Activated naive CD4-positive, alpha-beta T cell treated with anti-CD3 and anti-CD28 coated beads, Interleukin-2, amount 50 U/mL, for 72 hours (primary cell): ENCODE data around the gene NLRP1. TPM values are rescaled to one million over a fixed set of nuclear protein-coding genes. Genes with fewer than 3 reads are reported as not detected.

Source experiments
- ATAC-seq, 2 donors: fragments of 150-1000 bp; cut with Tn5 transposase; 2 replicates each; pipeline ENCODE4 v1.10.0; 2021; ENCODE audit warnings: mild to moderate bottlenecking in 2 of 2, moderate library complexity in 2 of 2
- DNase-seq, 2 donors: peaks; one replicate each; pipeline ENCODE4 v3.0.0; 2021 to 2022; ENCODE audit warnings: low spot score in 2 of 2
- H3K27ac Mint-ChIP-seq, 2 donors: one replicate each; pipeline ENCODE4 v1.8.0; 2022; ENCODE audit warnings: mild to moderate bottlenecking in 2 of 2, mixed read lengths in 2 of 2
- H3K36me3 Mint-ChIP-seq, 2 donors: one replicate each; pipeline ENCODE4 v1.8.0; 2022; ENCODE audit warnings: mixed read lengths in 2 of 2
- H3K9me3 Mint-ChIP-seq, 2 donors: one replicate each; pipeline ENCODE4 v1.8.0; 2022; ENCODE audit warnings: mixed read lengths in 2 of 2
- total RNA-seq, 2 donors: library from RNA; stranded (reverse); gene quantifications; one replicate each; pipeline ENCODE4 v1.2.3, GENCODE V29; 2022

Gene NLRP1
- total RNA-seq, 2 donors from 2014 or later, result 47.0 to 55.1 TPM

- Mint-ChIP-seq H3K27ac (no peak overlapping the region), H3K36me3 (no peaks in the 10 kb centered on the region), H3K9me3 (no peaks in the 10 kb centered on the region)
- DNase-seq (no peak), ATAC-seq (no peak)
Observed at GRCh38 chr17:5539286-5539685, 45.0 kb downstream of the NLRP1 start.

- no peak for ATAC-seq
- Mint-ChIP-seq H3K36me3 (no peaks in the 10 kb centered on the region), H3K9me3 (no peaks in the 10 kb centered on the region), H3K27ac (peak overlapping the region; percentile 46 to 79)
- no peak for DNase-seq
Observed at GRCh38 chr17:5536866-5537650, 47.3 kb downstream of the NLRP1 start.

- no peak for DNase-seq
- ATAC-seq, result no peak
- Mint-ChIP-seq H3K36me3 (no peaks in the 10 kb centered on the region), H3K9me3 (no peaks in the 10 kb centered on the region), H3K27ac (peak overlapping the region in 1 of 2 donors; percentile 47)
Observed at GRCh38 chr17:5535436-5535835, 48.9 kb downstream of the NLRP1 start.

GRCh38 chr17:5533486-5534315, 50.6 kb downstream of the NLRP1 start:
- Mint-ChIP-seq H3K9me3 (no peaks in the 10 kb centered on the region), H3K36me3 (no peaks in the 10 kb centered on the region), H3K27ac (peak overlapping the region in 1 of 2 donors; percentile 62)
- ATAC-seq, result no peak
- no peak for DNase-seq

GRCh38 chr17:5532581-5532980, 51.7 kb downstream of the NLRP1 start:
- no peaks in the 10 kb centered on the region for H3K9me3 Mint-ChIP-seq
- ATAC-seq, result no peak
- no peak for DNase-seq
- H3K36me3 Mint-ChIP-seq, result no peaks in the 10 kb centered on the region
- peak overlapping the region; percentile 51 to 62 for H3K27ac Mint-ChIP-seq

- ATAC-seq (no peak), DNase-seq (no peak)
- Mint-ChIP-seq H3K27ac (peak overlapping the region in 1 of 2 donors; percentile 58), H3K36me3 (no peaks in the 10 kb centered on the region), H3K9me3 (no peaks in the 10 kb centered on the region)
Observed at GRCh38 chr17:5531085-5531418, 53.3 kb downstream of the NLRP1 start.

GRCh38 chr17:5530265-5531084, 53.8 kb downstream of the NLRP1 start:
- H3K9me3 Mint-ChIP-seq, result no peaks in the 10 kb centered on the region
- H3K36me3 Mint-ChIP-seq, result no peaks in the 10 kb centered on the region
- DNase-seq (peak in 1 of 2 donors; percentile 23), ATAC-seq (no peak)
- peak overlapping the region in 1 of 2 donors; percentile 53 for H3K27ac Mint-ChIP-seq

GRCh38 chr17:5527601-5528250, 56.6 kb downstream of the NLRP1 start:
- DNase-seq (peak in 1 of 2 donors; percentile 49), ATAC-seq (no peak)
- no peaks in the 10 kb centered on the region for H3K9me3 Mint-ChIP-seq
- H3K36me3 Mint-ChIP-seq, result no peaks in the 10 kb centered on the region
- H3K27ac Mint-ChIP-seq, result peak overlapping the region; percentile 83 to 87

- DNase-seq (peak; percentile 69 to 79), ATAC-seq (peak; percentile 97 to 98)
- H3K9me3 Mint-ChIP-seq, result no peaks in the 10 kb centered on the region
- peak overlapping the region; percentile 83 to 90 for H3K27ac Mint-ChIP-seq
- H3K36me3 Mint-ChIP-seq, result no peaks in the 10 kb centered on the region
Observed at GRCh38 chr17:5526821-5527598, 57.3 kb downstream of the NLRP1 start.

GRCh38 chr17:5523249-5523648, 61.1 kb downstream of the NLRP1 start:
- ATAC-seq, result no peak
- H3K36me3 Mint-ChIP-seq, result no peaks in the 10 kb centered on the region

GRCh38 chr17:5522476-5522875, 61.8 kb downstream of the NLRP1 start:
- no peaks in the 10 kb centered on the region for H3K9me3 Mint-ChIP-seq
- H3K27ac Mint-ChIP-seq, result peak overlapping the region in 1 of 2 donors; percentile 31
- ATAC-seq (no peak), DNase-seq (no peak)
- peaks cover 0 to 7% of the 10 kb centered on the region in 2 donors for H3K36me3 Mint-ChIP-seq

More at GRCh38 chr17:5523249-5523648, 61.1 kb downstream of the NLRP1 start:
- no peak for DNase-seq
- Mint-ChIP-seq H3K27ac (peak overlapping the region in 1 of 2 donors; percentile 18), H3K9me3 (no peaks in the 10 kb centered on the region)

- H3K36me3 Mint-ChIP-seq, result peaks cover 17 to 33% of the 10 kb centered on the region in 2 donors
- H3K9me3 Mint-ChIP-seq, result peaks cover 0 to 5% of the 10 kb centered on the region in 2 donors
- H3K27ac Mint-ChIP-seq, result no peak overlapping the region
- ATAC-seq, result no peak
- DNase-seq, result no peak
Observed at GRCh38 chr17:5516060-5516792, 68.1 kb downstream of the NLRP1 start.

- Mint-ChIP-seq H3K27ac (peak overlapping the region in 1 of 2 donors; percentile 90), H3K9me3 (peaks cover 0 to 5% of the 10 kb centered on the region in 2 donors), H3K36me3 (peaks cover 17 to 33% of the 10 kb centered on the region in 2 donors)
- DNase-seq, result peak in 1 of 2 donors; percentile 37
- ATAC-seq, result no peak
Observed at GRCh38 chr17:5514976-5515375, 69.3 kb downstream of the NLRP1 start.

- ATAC-seq (peak; percentile 51 to 74), DNase-seq (peak in 1 of 2 donors; percentile 45)
- peaks cover 0 to 5% of the 10 kb centered on the region in 2 donors for H3K9me3 Mint-ChIP-seq
- no peak overlapping the region for H3K27ac Mint-ChIP-seq
- H3K36me3 Mint-ChIP-seq, result peaks cover 17 to 33% of the 10 kb centered on the region in 2 donors
Observed at GRCh38 chr17:5513628-5514027, 70.7 kb downstream of the NLRP1 start.
